HG02973 (cell line): ENCODE data around the gene CFAP61.

Experiments used
- ATAC-seq: cut with Tn5 transposase; IDR thresholded peaks from one replicate; pipeline ENCODE4 v1.9.1; 2021; ENCODE audit warnings: moderate library complexity; ENCODE audit not compliant: unreplicated experiment

The CFAP61 gene

DNA sequence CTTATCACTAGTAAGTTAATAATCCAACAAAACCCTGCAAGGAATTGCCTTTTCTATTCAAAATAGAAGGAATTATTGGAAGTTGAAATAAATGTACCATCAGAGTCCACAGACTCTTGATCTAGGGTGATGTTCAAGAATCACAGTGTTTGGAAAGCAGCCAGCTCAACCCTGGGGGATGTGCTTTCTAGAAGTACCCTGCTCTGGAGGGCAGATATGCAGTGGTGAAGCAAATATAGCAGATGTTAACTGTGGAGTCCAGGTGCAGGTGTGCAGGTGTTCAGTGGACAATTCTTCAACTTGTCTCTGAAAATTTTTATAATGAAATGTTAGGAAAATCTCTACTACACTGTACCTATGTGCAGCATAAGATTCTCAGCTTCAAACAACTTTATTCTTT, 306.5 kb downstream of the CFAP61 start:
- no peak for ATAC-seq

DNA sequence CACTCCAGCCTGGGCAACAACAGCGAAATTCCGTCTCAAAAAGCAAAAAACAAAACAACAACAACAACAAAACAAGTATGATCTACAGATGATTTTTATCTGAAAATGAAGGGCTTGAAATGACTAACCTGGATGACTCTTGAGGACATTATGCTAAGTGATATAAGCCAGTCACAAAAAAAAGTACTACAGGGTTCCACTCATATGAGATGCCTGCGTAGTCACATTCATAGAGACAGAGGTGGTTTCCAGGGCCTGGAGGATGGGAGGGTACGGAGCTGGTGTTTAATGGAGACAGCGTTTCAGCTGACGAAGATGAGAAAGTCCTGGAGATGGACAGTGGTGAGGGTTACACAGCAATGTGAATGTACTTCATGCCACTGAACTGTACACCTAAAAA, 307.3 kb downstream of the CFAP61 start:
- ATAC-seq: no peak

DNA sequence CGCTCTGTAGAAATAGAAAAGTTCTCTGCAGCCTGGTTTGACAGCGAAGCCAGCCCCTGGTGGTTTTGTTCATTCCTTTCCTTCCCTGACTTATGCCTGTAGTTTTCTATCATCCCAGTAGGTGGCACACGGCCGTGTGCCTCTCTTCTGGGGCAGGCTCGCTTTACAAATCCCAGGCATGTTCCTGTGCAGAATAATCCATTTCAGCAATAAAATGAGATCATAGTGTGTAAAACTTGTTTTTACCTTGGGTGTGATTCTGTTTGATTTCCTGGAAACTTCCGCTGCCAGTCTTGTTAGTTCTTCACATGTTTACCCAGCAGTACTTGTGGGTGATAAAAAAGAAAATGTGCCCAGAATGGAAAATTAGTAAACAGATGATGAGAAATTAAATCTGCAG, 308.1 kb downstream of the CFAP61 start:
- no peak for ATAC-seq

DNA sequence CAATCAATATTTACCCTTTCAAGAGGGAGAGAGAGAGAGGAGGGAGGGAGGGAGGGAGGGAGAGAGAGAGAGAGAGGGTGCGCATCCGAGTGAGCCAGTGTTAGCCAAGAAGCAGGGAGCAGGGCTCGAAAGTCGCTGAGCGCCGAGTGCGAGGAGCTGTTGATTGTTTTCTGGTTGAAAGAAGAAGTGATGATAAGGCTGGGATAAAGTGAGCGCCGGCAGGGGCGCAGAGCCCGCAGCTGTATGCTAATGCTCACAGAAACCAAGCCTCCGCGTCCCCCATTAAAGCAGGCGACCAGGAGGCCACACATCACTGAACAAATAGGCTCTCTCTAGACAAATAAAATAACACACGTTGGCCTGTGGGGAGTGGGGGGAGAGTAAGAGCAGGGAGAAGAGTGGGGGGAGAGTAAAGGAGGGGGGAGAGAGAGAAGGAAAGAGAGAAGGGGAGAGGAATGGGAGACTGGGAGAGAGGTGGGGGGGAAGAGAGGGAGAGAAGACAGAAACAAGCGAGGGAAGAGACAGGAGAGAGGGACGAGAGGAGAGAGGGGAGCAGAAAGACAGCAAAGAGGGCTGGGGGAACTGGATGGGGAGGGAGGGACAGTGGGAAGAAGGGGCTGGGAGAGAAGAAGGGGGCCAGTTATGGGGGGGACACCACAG, 310.6 kb downstream of the CFAP61 start:
- ATAC-seq: no peak

DNA sequence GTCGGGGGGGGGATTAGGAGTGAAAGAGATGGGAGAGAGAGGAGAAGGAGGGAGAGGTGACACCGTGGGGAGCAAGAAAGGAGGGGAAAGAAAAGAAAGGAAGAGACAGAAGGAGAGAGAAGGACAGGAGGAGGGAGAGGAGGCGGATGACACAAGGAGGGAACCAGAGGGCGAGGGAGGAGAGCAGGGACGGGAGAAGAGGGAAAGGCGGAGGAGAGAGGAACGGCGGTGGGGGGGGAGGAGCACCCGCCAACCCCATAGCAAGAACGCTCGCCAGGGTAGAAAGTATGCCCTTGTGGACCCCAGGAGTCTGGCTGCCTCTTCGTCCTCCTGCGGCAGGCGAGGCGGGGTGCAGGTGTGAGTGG, 311.1 kb downstream of the CFAP61 start:
- ATAC-seq: no peak

DNA sequence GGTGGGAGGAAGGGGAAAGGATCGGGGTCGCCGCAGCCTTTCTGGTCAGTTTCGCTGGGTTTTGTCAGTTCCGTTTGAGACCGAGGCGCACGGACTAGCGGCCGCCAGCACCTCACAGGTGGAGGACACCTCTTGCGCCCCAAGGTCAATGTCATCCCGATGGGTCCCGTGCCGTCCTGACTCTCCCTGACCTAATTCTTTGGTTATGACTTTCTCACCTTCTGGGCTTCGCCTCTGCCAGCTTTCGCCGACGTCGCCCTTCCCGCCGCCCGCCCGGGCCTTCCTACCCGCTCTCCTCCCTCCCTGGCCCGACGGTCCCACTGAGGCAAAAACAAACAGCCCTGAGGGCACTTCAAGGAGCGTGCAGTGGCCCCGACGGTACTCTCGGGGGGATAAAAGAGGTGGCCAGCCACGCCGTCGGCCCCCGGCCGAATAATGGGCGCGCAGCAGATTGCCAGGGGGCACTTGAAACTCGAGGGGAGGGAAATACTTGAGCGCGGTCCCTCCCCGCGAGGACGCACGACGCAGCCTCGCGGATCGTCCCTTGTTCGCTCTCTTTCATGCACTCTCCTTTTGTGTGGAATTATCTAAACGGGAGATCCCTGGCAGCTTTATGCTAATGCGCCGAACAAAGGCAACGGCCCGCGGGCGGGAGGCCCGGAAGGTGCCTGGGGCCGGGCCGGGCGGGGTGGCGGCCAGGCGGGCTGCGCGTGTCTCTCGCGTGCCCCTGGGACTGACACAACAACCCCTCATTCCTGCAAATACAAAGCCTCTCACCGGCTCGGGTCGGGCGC, 311.7 kb downstream of the CFAP61 start:
- no peak for ATAC-seq

DNA sequence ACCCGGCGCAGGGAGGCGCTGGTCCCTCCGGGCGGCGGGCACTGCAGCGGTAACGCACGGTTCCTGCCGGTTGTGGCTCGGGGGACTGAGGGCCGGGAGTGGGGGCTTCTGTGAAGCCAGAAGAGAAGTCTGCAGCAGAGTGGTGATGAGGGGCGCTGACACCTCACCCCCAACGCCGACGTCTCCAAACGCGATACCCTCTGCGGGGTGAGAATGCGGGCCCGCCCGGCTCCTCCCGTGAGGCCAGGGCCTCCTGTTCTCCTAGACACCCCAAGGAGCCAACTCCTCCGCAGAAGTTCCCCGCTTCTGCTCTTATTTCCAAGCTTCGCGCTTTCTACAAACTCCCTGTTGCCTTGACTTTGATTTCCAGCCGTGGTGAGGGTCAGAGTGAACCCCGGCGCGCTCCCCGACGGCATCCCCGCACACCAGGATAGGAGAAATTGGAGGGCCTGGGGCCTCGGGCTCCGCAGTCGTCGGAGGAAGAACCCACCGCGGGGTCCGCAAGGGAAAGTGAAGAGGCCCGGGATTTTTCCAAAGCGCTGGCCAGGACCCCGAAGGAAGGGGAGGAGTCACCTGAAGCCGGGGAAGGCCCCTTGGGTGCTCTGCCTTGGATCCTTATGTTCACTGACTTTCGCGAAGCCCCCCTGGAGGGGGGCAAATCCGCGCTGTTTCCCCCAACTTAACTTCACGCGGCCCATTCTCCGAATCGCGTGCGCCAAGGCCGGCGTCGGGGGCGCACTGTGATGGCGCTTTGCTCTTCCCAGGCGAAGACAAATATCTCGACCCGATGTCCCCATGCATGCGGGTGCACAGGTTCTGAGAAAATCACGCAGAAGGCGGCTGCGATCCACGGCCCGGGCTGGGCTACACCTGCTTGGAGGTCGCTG, 312.5 kb downstream of the CFAP61 start:
- ATAC-seq: no peak

DNA sequence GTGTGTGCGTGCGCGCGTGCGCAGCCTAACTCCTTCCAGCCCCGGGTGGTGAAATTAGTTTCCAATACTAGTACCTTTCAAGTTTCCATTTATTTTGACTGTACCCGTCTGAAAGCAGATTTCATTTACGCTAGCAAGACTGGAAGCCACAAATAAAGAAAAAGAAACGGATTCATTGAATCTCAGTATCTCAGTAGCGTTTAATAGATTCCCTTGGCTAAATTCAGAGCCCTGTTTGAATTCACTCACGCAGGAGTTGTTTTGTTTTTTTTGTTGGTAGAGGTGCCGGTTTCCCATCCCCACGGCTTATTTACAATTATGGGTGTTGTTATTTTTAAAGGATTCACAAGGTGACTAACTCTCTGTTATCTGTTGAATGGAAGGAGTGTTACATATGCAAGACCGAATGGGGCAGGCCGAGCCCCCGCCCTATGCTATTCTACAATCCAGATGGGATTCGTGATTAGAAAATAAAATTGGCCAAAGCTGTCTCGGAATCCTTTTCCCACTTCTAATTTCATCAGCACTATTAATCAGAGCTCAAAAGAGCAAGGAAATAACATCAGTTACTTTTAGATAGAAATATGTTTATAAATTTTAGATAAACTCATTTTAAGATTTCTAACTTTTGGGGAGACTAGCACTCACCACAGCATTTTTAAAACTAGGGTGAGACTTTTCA, 313.3 kb downstream of the CFAP61 start:
- no peak for ATAC-seq

DNA sequence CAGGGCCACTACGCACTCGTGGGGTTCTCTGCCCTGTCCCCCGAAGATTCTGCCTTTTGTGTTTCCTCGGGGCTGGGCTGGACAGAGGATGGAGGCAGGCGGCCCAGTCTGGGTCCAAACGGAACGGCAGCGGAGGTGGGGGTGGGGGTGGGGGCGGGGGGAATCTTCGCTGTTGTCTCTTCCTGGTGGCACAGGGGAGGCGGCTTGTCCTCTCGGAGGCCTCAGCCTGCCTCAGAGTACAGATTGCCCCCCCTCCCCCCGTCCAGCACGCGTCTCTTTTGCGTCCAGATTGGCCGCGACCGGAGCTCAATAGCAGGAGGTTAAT, 314.2 kb downstream of the CFAP61 start:
- no peak for ATAC-seq

DNA sequence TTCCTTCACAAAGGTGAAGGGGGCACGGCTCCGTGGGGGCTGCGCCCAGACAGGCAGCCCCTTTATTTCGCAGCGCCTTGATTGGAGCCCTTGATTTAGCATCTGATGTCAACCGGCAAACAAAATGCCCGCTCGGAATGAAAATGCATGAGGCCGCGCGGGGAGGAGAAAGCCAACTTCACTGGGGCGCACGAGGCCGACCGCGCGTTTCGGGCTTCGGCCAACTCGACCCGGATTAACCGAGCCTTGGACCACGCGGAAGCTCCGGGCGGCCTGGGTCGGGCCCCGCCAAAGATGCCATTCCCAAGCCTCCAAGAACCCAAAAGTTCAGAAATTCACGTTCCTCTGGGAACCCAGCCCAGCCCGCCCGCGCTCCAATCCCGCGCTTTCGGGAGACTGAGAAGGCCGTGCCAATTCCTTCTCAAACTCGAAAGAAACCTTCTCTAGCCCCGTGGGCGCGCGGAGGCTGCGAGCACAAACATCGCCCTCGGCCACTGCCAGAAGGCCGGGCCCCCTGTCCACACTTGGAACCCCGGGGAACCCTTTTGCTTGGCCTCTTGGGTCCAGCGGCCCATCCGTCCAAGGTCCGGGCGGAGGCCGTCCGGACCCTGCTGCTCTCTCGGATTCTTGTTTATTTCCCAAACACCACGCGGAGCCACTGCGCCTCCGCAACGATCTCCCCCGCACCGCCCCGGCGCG, 314.7 kb downstream of the CFAP61 start:
- ATAC-seq: no peak

DNA sequence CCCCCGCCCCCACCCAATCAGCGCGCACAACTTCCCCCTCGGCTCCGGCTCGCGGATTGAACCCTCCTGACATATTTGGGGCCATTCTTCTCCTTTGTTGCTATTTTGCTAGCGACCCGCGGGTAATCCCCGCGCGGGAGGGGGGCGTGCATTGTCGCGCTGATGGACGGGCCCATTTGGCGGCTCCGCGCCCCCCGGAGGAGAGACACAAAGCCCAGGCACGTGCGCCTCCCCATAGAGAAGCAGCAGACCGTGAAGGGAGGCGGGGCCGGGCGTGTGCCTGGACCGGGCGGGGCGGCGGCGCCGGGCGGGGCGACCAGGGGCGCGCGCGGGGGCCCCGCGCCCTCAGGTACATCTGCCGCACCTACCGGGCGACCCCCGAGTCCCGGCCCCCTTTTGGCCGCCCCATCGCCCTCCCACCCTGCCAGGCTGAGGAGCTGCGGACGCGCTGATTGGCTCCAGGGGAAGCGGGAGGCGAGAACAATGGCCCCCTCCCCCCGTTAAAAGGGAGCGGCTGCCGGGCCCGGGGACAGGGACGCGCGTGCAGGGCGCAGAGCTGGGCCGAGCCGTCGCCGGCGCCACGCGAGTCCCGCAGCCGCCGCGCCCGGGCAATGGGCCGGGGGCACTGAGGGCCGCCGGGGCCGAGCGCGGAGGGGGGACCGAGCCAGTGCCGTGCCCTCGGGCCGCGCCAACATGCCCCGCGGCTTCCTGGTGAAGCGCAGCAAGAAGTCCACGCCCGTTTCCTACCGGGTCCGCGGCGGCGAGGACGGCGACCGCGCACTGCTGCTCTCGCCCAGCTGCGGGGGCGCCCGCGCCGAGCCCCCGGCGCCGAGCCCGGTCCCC, 315.5 kb downstream of the CFAP61 start, which contains the start of gene INSM1:
Gene INSM1, plus strand, starts transcription at position 530 of the 843 bp plus-strand sequence. Its CDS starts 164 bp downstream, at position 694.
- ATAC-seq: no peak

DNA sequence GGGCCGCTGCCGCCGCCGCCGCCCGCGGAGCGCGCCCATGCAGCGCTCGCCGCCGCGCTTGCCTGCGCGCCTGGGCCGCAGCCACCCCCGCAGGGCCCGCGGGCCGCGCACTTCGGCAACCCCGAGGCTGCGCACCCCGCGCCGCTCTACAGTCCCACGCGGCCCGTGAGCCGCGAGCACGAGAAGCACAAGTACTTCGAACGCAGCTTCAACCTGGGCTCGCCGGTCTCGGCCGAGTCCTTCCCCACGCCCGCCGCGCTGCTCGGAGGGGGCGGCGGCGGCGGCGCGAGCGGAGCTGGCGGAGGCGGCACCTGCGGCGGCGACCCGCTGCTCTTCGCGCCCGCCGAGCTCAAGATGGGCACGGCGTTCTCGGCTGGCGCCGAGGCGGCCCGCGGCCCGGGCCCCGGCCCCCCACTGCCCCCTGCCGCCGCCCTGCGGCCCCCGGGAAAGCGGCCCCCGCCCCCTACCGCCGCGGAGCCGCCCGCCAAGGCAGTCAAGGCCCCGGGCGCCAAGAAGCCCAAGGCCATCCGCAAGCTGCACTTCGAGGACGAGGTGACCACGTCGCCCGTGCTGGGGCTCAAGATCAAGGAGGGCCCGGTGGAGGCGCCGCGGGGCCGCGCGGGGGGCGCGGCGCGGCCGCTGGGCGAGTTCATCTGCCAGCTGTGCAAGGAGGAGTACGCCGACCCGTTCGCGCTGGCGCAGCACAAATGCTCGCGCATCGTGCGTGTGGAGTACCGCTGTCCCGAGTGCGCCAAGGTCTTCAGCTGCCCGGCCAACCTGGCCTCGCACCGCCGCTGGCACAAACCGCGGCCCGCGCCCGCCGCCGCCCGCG, 316.3 kb downstream of the CFAP61 start:
- ATAC-seq: no peak

DNA sequence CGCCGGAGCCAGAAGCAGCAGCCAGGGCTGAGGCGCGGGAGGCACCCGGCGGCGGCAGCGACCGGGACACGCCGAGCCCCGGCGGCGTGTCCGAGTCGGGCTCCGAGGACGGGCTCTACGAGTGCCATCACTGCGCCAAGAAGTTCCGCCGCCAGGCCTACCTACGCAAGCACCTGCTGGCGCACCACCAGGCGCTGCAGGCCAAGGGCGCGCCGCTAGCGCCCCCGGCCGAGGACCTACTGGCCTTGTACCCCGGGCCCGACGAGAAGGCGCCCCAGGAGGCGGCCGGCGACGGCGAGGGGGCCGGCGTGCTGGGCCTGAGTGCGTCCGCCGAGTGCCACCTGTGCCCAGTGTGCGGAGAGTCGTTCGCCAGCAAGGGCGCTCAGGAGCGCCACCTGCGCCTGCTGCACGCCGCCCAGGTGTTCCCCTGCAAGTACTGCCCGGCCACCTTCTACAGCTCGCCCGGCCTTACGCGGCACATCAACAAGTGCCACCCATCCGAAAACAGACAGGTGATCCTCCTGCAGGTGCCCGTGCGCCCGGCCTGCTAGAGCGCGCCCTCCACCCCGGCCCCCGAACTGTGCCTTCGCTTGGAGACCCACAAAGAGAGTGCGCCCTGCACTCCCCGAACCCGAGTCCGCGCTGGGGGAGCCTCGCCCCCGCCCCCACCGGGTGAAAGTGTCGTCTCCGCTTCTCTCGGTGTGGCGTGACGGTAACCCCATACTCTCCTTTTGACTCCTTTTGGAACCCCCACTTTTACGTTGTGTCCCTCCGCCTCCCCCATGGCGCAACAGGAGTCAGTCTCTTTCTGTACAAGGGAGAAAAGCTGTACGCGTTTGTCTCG, 317.1 kb downstream of the CFAP61 start:
- no peak for ATAC-seq

DNA sequence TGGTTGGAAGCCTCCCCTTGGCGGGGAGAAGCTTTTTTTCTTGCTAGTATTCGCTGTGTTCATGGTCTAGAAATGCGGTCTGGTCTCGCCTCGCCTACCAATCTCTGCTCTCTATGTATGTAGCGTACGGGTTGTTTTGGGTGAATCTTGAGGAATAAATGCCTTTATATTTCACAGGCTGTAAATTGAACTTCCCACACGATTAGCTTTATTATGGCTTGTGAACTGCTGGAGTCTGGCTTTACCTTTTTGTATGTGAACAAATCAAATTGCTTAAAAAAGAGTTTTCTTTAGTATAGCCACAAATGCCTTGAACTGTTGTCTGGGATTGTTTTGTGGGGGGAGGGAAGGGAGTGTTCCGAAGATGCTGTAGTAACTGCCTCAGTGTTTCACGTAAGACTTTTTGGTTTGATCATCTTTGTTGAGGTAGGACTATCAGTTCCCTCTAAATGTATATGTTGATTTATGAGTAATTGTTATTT, 317.8 kb downstream of the CFAP61 start:
- no peak for ATAC-seq

DNA sequence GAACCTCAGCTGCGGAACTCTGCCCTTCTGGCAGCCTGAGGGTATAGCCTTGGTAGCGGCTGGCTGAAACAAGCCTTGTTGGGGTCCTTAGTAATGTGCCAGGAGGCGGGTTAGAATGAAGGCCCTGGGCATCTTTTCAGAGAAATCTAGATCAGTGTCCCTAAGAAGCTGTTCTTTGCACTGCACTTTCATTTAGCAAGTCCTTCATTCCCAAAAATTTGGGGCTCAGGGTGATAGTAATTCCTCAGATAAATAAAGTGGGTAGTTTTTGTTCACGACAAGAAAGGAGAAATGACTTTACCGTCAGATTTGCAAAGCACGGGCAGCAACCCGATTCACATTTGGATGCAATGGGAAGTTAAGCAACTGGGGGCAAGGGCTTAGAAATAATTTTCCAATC, 318.8 kb downstream of the CFAP61 start:
- ATAC-seq: no peak

DNA sequence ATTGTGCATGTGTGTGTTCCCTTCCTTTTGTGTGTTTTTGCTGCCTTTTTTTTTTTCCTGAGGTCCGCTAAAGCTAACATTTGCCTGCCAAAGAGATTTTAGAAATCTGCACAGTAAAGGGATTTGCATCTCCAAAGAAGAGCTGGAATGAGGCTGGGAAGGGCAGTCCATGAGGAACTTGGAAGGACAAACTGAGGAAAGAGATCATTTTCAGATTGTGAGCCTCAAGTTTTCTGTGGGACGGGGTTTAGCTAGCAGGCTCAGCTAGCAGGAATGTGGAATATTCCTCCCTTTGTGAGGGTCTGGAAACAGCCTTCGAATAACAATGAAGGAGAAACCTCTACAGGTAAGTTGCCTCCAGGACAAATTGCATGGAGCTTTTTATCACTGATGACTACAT, 319.3 kb downstream of the CFAP61 start:
- no peak for ATAC-seq

DNA sequence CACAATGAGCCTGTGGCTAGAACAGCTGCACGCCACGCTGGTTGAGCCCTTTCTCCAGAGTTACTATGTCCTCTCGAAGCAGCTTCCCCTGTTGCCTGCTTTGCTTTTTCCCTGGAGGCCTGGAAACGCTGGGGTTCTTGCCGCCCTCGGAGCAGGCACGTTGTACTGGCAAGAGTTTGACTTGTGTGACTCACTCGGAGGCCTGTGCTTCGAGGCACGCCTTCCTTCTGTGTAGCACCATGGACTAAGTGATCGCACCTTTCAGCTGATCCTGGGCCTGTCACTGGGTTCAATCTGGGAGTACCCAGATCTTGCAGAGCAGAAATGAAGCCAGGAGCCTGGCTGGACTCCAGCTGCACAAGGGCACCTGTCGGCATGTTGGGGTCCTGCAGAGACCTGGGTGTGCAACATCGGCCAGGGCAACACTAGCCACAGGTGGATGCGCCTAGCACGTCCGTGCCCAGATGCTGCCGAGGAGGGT, 320.8 kb downstream of the CFAP61 start:
- no peak for ATAC-seq

DNA sequence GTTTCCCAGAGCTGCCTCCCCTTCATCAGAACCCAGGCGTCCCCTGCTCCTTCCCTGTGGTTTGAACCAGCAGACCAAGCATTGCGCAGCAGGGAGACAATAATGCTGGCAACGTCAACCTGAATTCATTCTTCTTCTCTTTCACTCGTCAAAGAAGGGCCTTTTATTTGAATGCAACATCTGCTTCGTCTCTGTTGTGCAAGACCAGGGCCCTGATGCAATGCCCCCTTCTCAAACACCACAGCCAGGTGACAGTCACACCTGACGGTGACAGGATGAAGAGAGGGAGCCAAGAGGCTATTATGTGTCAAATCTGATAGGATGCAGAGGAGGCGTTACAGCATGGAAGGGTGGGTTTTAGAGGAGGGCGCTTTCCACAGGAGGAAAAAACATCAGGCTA, 323.5 kb downstream of the CFAP61 start:
- no peak for ATAC-seq
